IMR-90 (cell line): ENCODE data around the gene UBN2. TPM values are rescaled to one million over a fixed set of nuclear protein-coding genes. Genes with fewer than 3 reads are reported as not detected.

Experiments used
- ATAC-seq: fragments of 200-7000 bp; cut with Tn5 transposase; 2 replicates; pipeline ENCODE4 v1.9.1; 2020; ENCODE audit warnings: low read depth, mild to moderate bottlenecking, moderate library complexity
- BruUV-seq: library from RNA; stranded (reverse); fragments of 400-500 nt; replicated peaks from 2 replicates; lab custom pipeline; 2021; lab: Mats Ljungman, UMichigan
- CTCF ChIA-PET: fragments of 300-600 bp; formaldehyde crosslinking; extraction: SDS; loops from one replicate; lab custom pipeline; 2021; ENCODE audit warnings: antibody characterized with exemption; lab: Yijun Ruan, JAX
- POLR2A ChIA-PET: fragments of 300-600 bp; sonication (Branson Sonifier 250); formaldehyde crosslinking; loops from one replicate; lab custom pipeline; 2022; ENCODE audit warnings: antibody characterized with exemption; ENCODE audit not compliant: unreplicated experiment; lab: Charles Lee
- DNase-seq: peaks from one replicate; pipeline ENCODE4 v3.0.0; 2013
- H2AFZ ChIP-seq: replicated peaks from 2 replicates; pipeline ENCODE3; 2013; ENCODE audit warnings: low read length, mild to moderate bottlenecking; ENCODE audit not compliant: poor library complexity
- H2AK5ac ChIP-seq: 2 replicates; pipeline ENCODE4 v1.6.1; 2013; ENCODE audit warnings: low read depth, low read length, inconsistent platforms
- H2AK9ac ChIP-seq: replicated peaks from 2 replicates; pipeline ENCODE3; 2013; ENCODE audit warnings: mild to moderate bottlenecking, low read depth, low read length, moderate library complexity; ENCODE audit not compliant: poor library complexity
- H2BK120ac ChIP-seq: 2 replicates; pipeline ENCODE4 v1.6.1; 2013; ENCODE audit warnings: low read depth, low read length, inconsistent platforms
- H2BK15ac ChIP-seq: 3 replicates; pipeline ENCODE4 v1.6.1; 2013; ENCODE audit warnings: low read depth, low read length, inconsistent platforms
- H2BK20ac ChIP-seq: 2 replicates; pipeline ENCODE4 v1.6.1; 2013; ENCODE audit warnings: low read depth, mild to moderate bottlenecking, inconsistent platforms, low read length, moderate library complexity
- H2BK5ac ChIP-seq: 2 replicates; pipeline ENCODE4 v1.6.1; 2013; ENCODE audit warnings: mild to moderate bottlenecking, low read depth, low read length, inconsistent platforms; ENCODE audit not compliant: poor library complexity, severe bottlenecking
- H3K14ac ChIP-seq: replicated peaks from 2 replicates; pipeline ENCODE4 v1.6.1; 2013; ENCODE audit warnings: low read depth, low read length, inconsistent platforms
- H3K18ac ChIP-seq: 2 replicates; pipeline ENCODE4 v1.6.1; 2013; ENCODE audit warnings: low read depth, low read length, control low read depth
- H3K23ac ChIP-seq: 2 replicates; pipeline ENCODE4 v1.6.1; 2013; ENCODE audit warnings: low read depth, low read length, inconsistent platforms
- H3K27ac ChIP-seq: 2 replicates; pipeline ENCODE4 v1.5.1; 2013; ENCODE audit warnings: mild to moderate bottlenecking, control low read depth, low read length; ENCODE audit not compliant: insufficient read depth
- H3K27me3 ChIP-seq: 2 replicates; pipeline ENCODE4 v1.6.1; 2013; ENCODE audit warnings: low read length; ENCODE audit not compliant: control insufficient read depth, insufficient read depth
- H3K36me3 ChIP-seq: 2 replicates; pipeline ENCODE4 v1.6.1; 2013; ENCODE audit warnings: low read length, mixed read lengths; ENCODE audit not compliant: control insufficient read depth, insufficient read depth
- H3K4ac ChIP-seq: 2 replicates; pipeline ENCODE4 v1.6.1; 2013; ENCODE audit warnings: low read depth, low read length, inconsistent platforms
- H3K4me1 ChIP-seq: 2 replicates; pipeline ENCODE4 v1.6.1; 2013; ENCODE audit warnings: low read length, mixed read lengths; ENCODE audit not compliant: control insufficient read depth, insufficient read depth
- H3K4me2 ChIP-seq: 2 replicates; pipeline ENCODE4 v1.6.1; 2013; ENCODE audit warnings: low read depth, mild to moderate bottlenecking, control low read depth, low read length, moderate library complexity
- H3K4me3 ChIP-seq: 2 replicates; pipeline ENCODE4 v1.5.1; 2013; ENCODE audit warnings: low read depth, mild to moderate bottlenecking, control low read depth, low read length, moderate library complexity; ENCODE audit not compliant: insufficient read depth
- H3K56ac ChIP-seq: 2 replicates; pipeline ENCODE4 v1.6.1; 2013; ENCODE audit warnings: low read length, inconsistent platforms; ENCODE audit not compliant: insufficient read depth; ENCODE audit errors: extremely low read depth
- H3K79me1 ChIP-seq, 2 experiments: 2 replicates each; pipeline ENCODE4 v1.6.1; 2013; ENCODE audit warnings: low read length in 2 of 2, inconsistent platforms in 1 of 2, low read depth in 1 of 2
- H3K9ac ChIP-seq: 2 replicates; pipeline ENCODE4 v1.6.1; 2013; ENCODE audit warnings: low read depth, low read length, control low read depth
- H3K9me1 ChIP-seq: 2 replicates; pipeline ENCODE4 v1.6.1; 2013; ENCODE audit warnings: low read length, inconsistent platforms; ENCODE audit not compliant: insufficient read depth
- H3K9me3 ChIP-seq: 2 replicates; pipeline ENCODE4 v1.6.1; 2013; ENCODE audit warnings: low read length; ENCODE audit not compliant: control insufficient read depth, insufficient read depth
- H4K20me1 ChIP-seq: 2 replicates; pipeline ENCODE4 v1.6.1; 2013; ENCODE audit warnings: low read length, inconsistent platforms; ENCODE audit not compliant: insufficient read depth
- H4K5ac ChIP-seq: 2 replicates; pipeline ENCODE4 v1.6.1; 2013; ENCODE audit warnings: mild to moderate bottlenecking, low read depth, low read length, control low read depth
- H4K8ac ChIP-seq, 2 experiments: 2 replicates each; pipeline ENCODE4 v1.6.1; 2013; ENCODE audit warnings: low read depth in 2 of 2, low read length in 2 of 2, control low read depth in 1 of 2, inconsistent platforms in 1 of 2
- H4K91ac ChIP-seq: 2 replicates; pipeline ENCODE4 v1.6.1; 2013; ENCODE audit warnings: low read depth, low read length, inconsistent platforms; ENCODE audit not compliant: insufficient read depth
- BHLHE40 ChIP-seq: fragments of 150-350 bp; IDR thresholded peaks from 2 replicates; pipeline ENCODE4 v1.6.1; 2016; ENCODE audit warnings: mild to moderate bottlenecking, low read depth, low read length
- CEBPB ChIP-seq: IDR thresholded peaks from 2 replicates; pipeline ENCODE4 v1.6.1; 2012; ENCODE audit warnings: low read depth, low read length, improper control_type of control experiment
- CHD1 ChIP-seq: IDR thresholded peaks from 2 replicates; pipeline ENCODE4 v1.6.1; 2012; ENCODE audit warnings: low read depth, low read length, improper control_type of control experiment
- CTCF ChIP-seq: conservative IDR thresholded peaks from 2 replicates; pipeline ENCODE4 v1.5.1; 2012; ENCODE audit warnings: mild to moderate bottlenecking, low read depth, low read length, improper control_type of control experiment
- ELK1 ChIP-seq: fragments of 150-350 bp; IDR thresholded peaks from 2 replicates; pipeline ENCODE4 v1.6.1; 2016; ENCODE audit warnings: low read depth, mild to moderate bottlenecking, low read length, moderate library complexity, borderline replicate concordance
- FOS ChIP-seq: fragments of 150-350 bp; IDR thresholded peaks from 2 replicates; pipeline ENCODE4 v1.6.1; 2016; ENCODE audit warnings: low read depth, low read length
- MAZ ChIP-seq: IDR thresholded peaks from 2 replicates; pipeline ENCODE4 v1.6.1; 2012; ENCODE audit warnings: low read depth, mild to moderate bottlenecking, low read length, improper control_type of control experiment, moderate library complexity, borderline replicate concordance
- POLR2A ChIP-seq: IDR thresholded peaks from 2 replicates; pipeline ENCODE4 v1.6.1; 2012; ENCODE audit warnings: mild to moderate bottlenecking, low read depth, low read length
- RAD21 ChIP-seq: IDR thresholded peaks from 2 replicates; pipeline ENCODE4 v1.6.1; 2012; ENCODE audit warnings: low read length, improper control_type of control experiment
- RCOR1 ChIP-seq: IDR thresholded peaks from 2 replicates; pipeline ENCODE4 v1.6.1; 2012; ENCODE audit warnings: mild to moderate bottlenecking, low read length, improper control_type of control experiment; ENCODE audit not compliant: insufficient replicate concordance
- RFX5 ChIP-seq: IDR thresholded peaks from 2 replicates; pipeline ENCODE4 v1.8.0; 2012; ENCODE audit warnings: low read depth, mild to moderate bottlenecking, low read length, moderate library complexity
- SMC3 ChIP-seq: fragments of 150-350 bp; IDR thresholded peaks from 2 replicates; pipeline ENCODE4 v1.6.1; 2016; ENCODE audit warnings: low read depth, mild to moderate bottlenecking, antibody characterized with exemption, low read length, moderate library complexity
- WGBS, 2 experiments: methylation state at CpG; one replicate each; pipeline versions ENCODE4 v1.1.5 to v1.1.7; 2013; ENCODE audit warnings: missing lambda C conversion rate in 2 of 2; ENCODE audit not compliant: insufficient read length in 1 of 2; ENCODE audit errors: extremely low coverage in 2 of 2; 5-methylcytosine and 5-hydroxymethylcytosine counted together
- dilution Hi-C: fragments of 300-500 bp; cut with HindIII; formaldehyde crosslinking; loops from one replicate; pipeline ENCODE4 v1.14.3; 2018; ENCODE audit warnings: low sequenced_read_pairs; ENCODE audit not compliant: unreplicated experiment
- in situ Hi-C: fragments of 300-500 bp; cut with MboI; formaldehyde crosslinking; loops from 3 replicates; pipeline ENCODE4 v1.14.3; 2019; ENCODE audit warnings: low sequenced_read_pairs, inconsistent platforms, mixed read lengths
- intact Hi-C: fragments of 100-400 bp; cut with micrococcal nuclease; formaldehyde crosslinking; loops from 2 replicates; pipeline ENCODE4 v1.10.0; 2022
- polyA plus RNA-seq, 3 experiments: library from polyadenylated mRNA; depleted of rRNA; stranded (reverse); fragments of >200 nt; gene quantifications; 2 replicates each; pipeline ENCODE4 v1.2.3, GENCODE V29; 2012; ENCODE audit warnings: low replicate concordance in 1 of 3
- total RNA-seq: library from RNA; depleted of rRNA; stranded (reverse); fragments of >200 nt; gene quantifications from 2 replicates; pipeline ENCODE4 v1.2.3, GENCODE V29; 2012
- TF ChIP-seq, protein P1 (sequence below): fragments of 150-350 bp; IDR thresholded peaks from 2 replicates; pipeline ENCODE4 v1.6.1; 2017; ENCODE audit warnings: mild to moderate bottlenecking, antibody characterized with exemption, low read length, low read depth

The UBN2 gene
- total and polyA plus RNA-seq, 2 of the 4 experiments (the other 2 are of a cell fraction): 1.6 to 2.3 TPM

- intact Hi-C loops (loop anchor here (5.0 kb wide), 1 partner anchor 662 kb away; no protein-coding TSS in a partner anchor), in situ Hi-C loops (no loop called here), dilution Hi-C loops (no loop called here)
- no peaks in the 10 kb centered on the region for H3K9me1 ChIP-seq
- H4K20me1 ChIP-seq: no peaks in the 10 kb centered on the region; the same call in 1 of the 2 replicates
- H3K36me3 ChIP-seq: no peaks in the 10 kb centered on the region
- peak overlapping the region; percentile 88 for H3K9ac ChIP-seq
- peak overlapping the region; percentile 98 for H2AK9ac ChIP-seq
- H3K9me3 ChIP-seq: no peaks in the 10 kb centered on the region
- WGBS, 2 experiments: 1% methylated on average over 24 of the region's 66 CpGs; no CpG with 5 or more reads in 1 of the 2 experiments
- H3K79me1 ChIP-seq: peaks cover 7 to 19% of the 10 kb centered on the region in 2 experiments
- ChIA-PET CTCF (no interaction called here), POLR2A (interaction anchor here (0.6 kb wide), 1 partner anchor 14 kb away, joined by 3 read pairs; no protein-coding TSS in a partner anchor)
- peak overlapping the region; percentile 64 for H3K4me3 ChIP-seq
- H3K23ac ChIP-seq: peak overlapping the region; percentile 94; the same call in 1 of the 2 replicates
- no peak overlapping the region for H2BK15ac ChIP-seq
- no peak overlapping the region for H2BK120ac ChIP-seq
- H3K18ac ChIP-seq: no peak overlapping the region
- peak overlapping the region; percentile 96 for H3K56ac ChIP-seq
- H4K91ac ChIP-seq: peak overlapping the region; percentile 51
- peak overlapping the region; percentile 48; the same call in 1 of the 2 replicates for H3K4me2 ChIP-seq
- peak overlapping the region; percentile 34; the same call in 1 of the 2 replicates for H2AK5ac ChIP-seq
- DNase-seq: peak; percentile 99
- no TSS peak for BruUV-seq
- H4K8ac ChIP-seq: peak overlapping the region; percentile 61 to 97; a peak in 3 of 4 replicates
- peak overlapping the region; percentile 91 for H3K27ac ChIP-seq
- peak overlapping the region; percentile 91 for H3K4ac ChIP-seq
- H2BK5ac ChIP-seq: peak overlapping the region; percentile 88
- peak overlapping the region; percentile 99 for H2AFZ ChIP-seq
- no peaks in the 10 kb centered on the region for H3K27me3 ChIP-seq
- peak; percentile 66 for ATAC-seq
- no peak overlapping the region for H2BK20ac ChIP-seq
- H3K14ac ChIP-seq: 0 out of 2 replicates have a peak overlapping the region, but pooled peaks have one; percentile 26
- no peaks in the 10 kb centered on the region; the same call in 1 of the 2 replicates for H3K4me1 ChIP-seq
- peak overlapping the region; percentile 3 for H4K5ac ChIP-seq
- peak; percentile 90 for TF ChIP-seq CTCF
- no peak; the same call in 1 of the 2 replicates for TF ChIP-seq RAD21
- peak; percentile 85; the same call in 1 of the 2 replicates for TF ChIP-seq ELK1
- peak; percentile 97 for TF ChIP-seq FOS
- peak; percentile 95 for TF ChIP-seq CEBPB
- no peak; the same call in 1 of the 2 replicates for TF ChIP-seq POLR2A
- TF ChIP-seq RFX5: no peak
- TF ChIP-seq CHD1: no peak; the same call in 1 of the 2 replicates
- TF ChIP-seq RCOR1: peak; percentile 23
- TF ChIP-seq, protein P1, sequence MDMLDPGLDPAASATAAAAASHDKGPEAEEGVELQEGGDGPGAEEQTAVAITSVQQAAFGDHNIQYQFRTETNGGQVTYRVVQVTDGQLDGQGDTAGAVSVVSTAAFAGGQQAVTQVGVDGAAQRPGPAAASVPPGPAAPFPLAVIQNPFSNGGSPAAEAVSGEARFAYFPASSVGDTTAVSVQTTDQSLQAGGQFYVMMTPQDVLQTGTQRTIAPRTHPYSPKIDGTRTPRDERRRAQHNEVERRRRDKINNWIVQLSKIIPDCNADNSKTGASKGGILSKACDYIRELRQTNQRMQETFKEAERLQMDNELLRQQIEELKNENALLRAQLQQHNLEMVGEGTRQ: peak; percentile 98
- TF ChIP-seq SMC3: peak; percentile 27
- peak; percentile 48; the same call in 1 of the 2 replicates for TF ChIP-seq MAZ
- peak; percentile 86 for TF ChIP-seq BHLHE40
Measured at GRCh38 chr7:139340037-139340807, 109.2 kb downstream of the UBN2 start.
